ENCODE results near the gene DCTN3. TPM values are rescaled to one million over a fixed set of nuclear protein-coding genes. Genes with fewer than 3 reads are reported as not detected.

The DCTN3 gene
- 100 to 1,000 TPM in 1 of 2 donors, 10 to 100 TPM in 1; 81.0 to 123 TPM for total RNA-seq

GRCh38 chr9:34620061-34620994 lies at the start of gene DCTN3:
Gene DCTN3, minus strand, starts transcription at chr9:34620495. Its CDS starts 31 bp downstream, at chr9:34620464.
- DNase-seq (ENCODE audit: low spot score in 2 of 2) (peak; percentile 84 to 89), ATAC-seq (peak; percentile 99)
- no peaks in the 10 kb centered on the region for H3K9me3 Mint-ChIP-seq

GRCh38 chr9:34665381-34666250 lies 45.3 kb upstream of the DCTN3 start:
- peaks cover 5 to 12% of the 10 kb centered on the region in 2 donors for H3K9me3 Mint-ChIP-seq
- peak; percentile 80 to 84 for ATAC-seq
- peak; percentile 80 to 84 for DNase-seq (ENCODE audit: low spot score in 2 of 2)
- peaks cover 13 to 18% of the 10 kb centered on the region in 2 donors for H3K36me3 Mint-ChIP-seq
- peak overlapping the region; percentile 81 to 94 for H3K27ac Mint-ChIP-seq

More at GRCh38 chr9:34620061-34620994, at the start of gene DCTN3:
- H3K27ac Mint-ChIP-seq: peak within 1 kb of the TSS; percentile 90 to 94
- peaks cover 5 to 19% of the 10 kb centered on the region in 2 donors for H3K36me3 Mint-ChIP-seq

GRCh38 chr9:34665067-34665380 lies 44.7 kb upstream of the DCTN3 start:
- DNase-seq (ENCODE audit: low spot score in 2 of 2): peak in 1 of 2 donors; percentile 82
- H3K27ac Mint-ChIP-seq: peak overlapping the region in 1 of 2 donors; percentile 81
- H3K9me3 Mint-ChIP-seq: peaks cover 5 to 12% of the 10 kb centered on the region in 2 donors
- peaks cover 13 to 18% of the 10 kb centered on the region in 2 donors for H3K36me3 Mint-ChIP-seq
- peak in 1 of 2 donors; percentile 33 for ATAC-seq

GRCh38 chr9:34664281-34665066 lies 44.2 kb upstream of the DCTN3 start:
- H3K36me3 Mint-ChIP-seq: peaks cover 8 to 13% of the 10 kb centered on the region in 2 donors
- peaks cover 5 to 7% of the 10 kb centered on the region in 2 donors for H3K9me3 Mint-ChIP-seq
- peak overlapping the region in 1 of 2 donors; percentile 81 for H3K27ac Mint-ChIP-seq
- ATAC-seq (peak; percentile 60 to 66), DNase-seq (ENCODE audit: low spot score in 2 of 2) (peak; percentile 65 to 84)

GRCh38 chr9:34663303-34663605 lies 43.0 kb upstream of the DCTN3 start:
- ATAC-seq (no peak), DNase-seq (ENCODE audit: low spot score in 2 of 2) (no peak)
- peak overlapping the region in 1 of 2 donors; percentile 81 for H3K27ac Mint-ChIP-seq
- peaks cover 0 to 6% of the 10 kb centered on the region in 2 donors for H3K36me3 Mint-ChIP-seq
- H3K9me3 Mint-ChIP-seq: no peaks in the 10 kb centered on the region

GRCh38 chr9:34662526-34663302 lies 42.4 kb upstream of the DCTN3 start, which contains the start of gene CCL27:
Gene CCL27, minus strand, starts transcription at chr9:34662657. Its CDS starts 24 bp downstream, at chr9:34662633.
- Mint-ChIP-seq H3K36me3 (peaks cover 0 to 6% of the 10 kb centered on the region in 2 donors), H3K9me3 (no peaks in the 10 kb centered on the region), H3K27ac (peak within 1 kb of the TSS; percentile 0 to 81)
- DNase-seq (ENCODE audit: low spot score in 2 of 2) (no peak), ATAC-seq (no peak)

- no peak for DNase-seq (ENCODE audit: low spot score in 2 of 2)
- H3K9me3 Mint-ChIP-seq: no peaks in the 10 kb centered on the region
- H3K36me3 Mint-ChIP-seq: peaks cover 0 to 6% of the 10 kb centered on the region in 2 donors
- H3K27ac Mint-ChIP-seq: no peak overlapping the region
- peak in 1 of 2 donors; percentile 42 for ATAC-seq
Measured at GRCh38 chr9:34659592-34660253, 39.4 kb upstream of the DCTN3 start.

GRCh38 chr9:34658461-34658860 lies 38.2 kb upstream of the DCTN3 start:
- no peaks in the 10 kb centered on the region for H3K9me3 Mint-ChIP-seq
- DNase-seq (ENCODE audit: low spot score in 2 of 2) (no peak), ATAC-seq (no peak)
- peaks cover 0 to 6% of the 10 kb centered on the region in 2 donors for H3K36me3 Mint-ChIP-seq
- H3K27ac Mint-ChIP-seq: peak overlapping the region in 1 of 2 donors; percentile 12

GRCh38 chr9:34656992-34657391 lies 36.7 kb upstream of the DCTN3 start:
- ATAC-seq: no peak
- no peak for DNase-seq (ENCODE audit: low spot score in 2 of 2)
- peaks cover 0 to 6% of the 10 kb centered on the region in 2 donors for H3K36me3 Mint-ChIP-seq
- no peaks in the 10 kb centered on the region for H3K9me3 Mint-ChIP-seq
- H3K27ac Mint-ChIP-seq: no peak overlapping the region

- DNase-seq (ENCODE audit: low spot score in 2 of 2) (no peak), ATAC-seq (no peak)
- Mint-ChIP-seq H3K27ac (peak overlapping the region in 1 of 2 donors; percentile 36), H3K9me3 (no peaks in the 10 kb centered on the region), H3K36me3 (no peaks in the 10 kb centered on the region)
Measured at GRCh38 chr9:34655394-34655793, 35.1 kb upstream of the DCTN3 start.

GRCh38 chr9:34654323-34655051 lies 34.2 kb upstream of the DCTN3 start:
- H3K27ac Mint-ChIP-seq: peak overlapping the region; percentile 37 to 55
- peaks cover 2 to 4% of the 10 kb centered on the region in 2 donors for H3K36me3 Mint-ChIP-seq
- ATAC-seq (no peak), DNase-seq (ENCODE audit: low spot score in 2 of 2) (no peak)
- H3K9me3 Mint-ChIP-seq: no peaks in the 10 kb centered on the region

- H3K27ac Mint-ChIP-seq: peak overlapping the region; percentile 26 to 55
- H3K36me3 Mint-ChIP-seq: peaks cover 10 to 13% of the 10 kb centered on the region in 2 donors
- DNase-seq (ENCODE audit: low spot score in 2 of 2) (no peak), ATAC-seq (no peak)
- no peaks in the 10 kb centered on the region for H3K9me3 Mint-ChIP-seq
Measured at GRCh38 chr9:34653151-34654072, 33.1 kb upstream of the DCTN3 start.

- Mint-ChIP-seq H3K36me3 (peaks cover 18 to 21% of the 10 kb centered on the region in 2 donors), H3K27ac (peak overlapping the region; percentile 13 to 26), H3K9me3 (no peaks in the 10 kb centered on the region)
- no peak for ATAC-seq
- DNase-seq (ENCODE audit: low spot score in 2 of 2): no peak
Measured at GRCh38 chr9:34652602-34653000, 32.3 kb upstream of the DCTN3 start.

Measured in activated naive CD4-positive, alpha-beta T cell treated with anti-CD3 and anti-CD28 coated beads, Interleukin-2, amount 50 U/mL, for 72 hours (primary cell).